ENCODE measurements around the gene ANKRD6. TPM values are rescaled to one million over a fixed set of nuclear protein-coding genes. Genes with fewer than 3 reads are reported as not detected.

Gene ANKRD6
- total RNA-seq, 1 experiment from 2014 or later = 5.6 TPM

- Histone ChIP-seq H3K4me3 (ENCODE audit: low read length) (no peak overlapping the region), H4K20me1 (ENCODE audit: low read length) (no peaks in the 10 kb centered on the region), H3K27ac (ENCODE audit: low read length) (no peak overlapping the region), H3K79me2 (ENCODE audit: low read length) (no peaks in the 10 kb centered on the region), H3K9ac (ENCODE audit: low read length) (no peak overlapping the region), H3K4me2 (ENCODE audit: low read length) (no peak overlapping the region), H3K27me3 (ENCODE audit: low read length) (peaks cover 51% of the 10 kb centered on the region), H3K9me3 (ENCODE audit: low read length) (no peaks in the 10 kb centered on the region), H3F3A (ENCODE audit: low read length, unreplicated experiment) (no peaks in the 10 kb centered on the region), H3K4me1 (ENCODE audit: insufficient read depth, low read length) (peaks cover 7% of the 10 kb centered on the region; the same call in 1 of the 2 replicates), H3K9me2 (replicated peaks; ENCODE audit: low read length) (no peaks in the 10 kb centered on the region), H3K36me3 (ENCODE audit: low read depth, low read length) (no peaks in the 10 kb centered on the region), H2AFZ (ENCODE audit: low read length) (no peak overlapping the region)
- ChIA-PET POLR2A (ENCODE audit: unreplicated experiment) (no interaction called here), CTCF (no interaction called here)
- TF ChIP-seq CTCF (conservative IDR thresholded peaks at IDR 0.05; ENCODE audit: low read depth, low read length) (no peak), EZH2 (IDR thresholded peaks at IDR 0.05; ENCODE audit: low read length, unreplicated experiment) (no peak)
- ATAC-seq (no peak), DNase-seq (no peak)
- intact Hi-C loops (cut with micrococcal nuclease) = no loop called here
- BruUV-seq (replicated peaks) = no TSS peak
Observed at GRCh38 chr6:89409461-89410035, 23.4 kb upstream of the ANKRD6 start.

- no peaks in the 10 kb centered on the region for H3F3A ChIP-seq (ENCODE audit: low read length, unreplicated experiment)
- no peak for ATAC-seq
- ChIA-PET CTCF (no interaction called here), POLR2A (ENCODE audit: unreplicated experiment) (no interaction called here)
- TF ChIP-seq EZH2 (IDR thresholded peaks at IDR 0.05; ENCODE audit: low read length, unreplicated experiment) (no peak), EZH2phosphoT487 (IDR thresholded peaks at IDR 0.05; ENCODE audit: borderline replicate concordance, low read length) (no peak), CTCF (conservative IDR thresholded peaks at IDR 0.05; ENCODE audit: low read depth, low read length) (no peak)
- no peaks in the 10 kb centered on the region for H3K9me2 ChIP-seq (replicated peaks; ENCODE audit: low read length)
- BruUV-seq (replicated peaks) = no TSS peak
- no peak overlapping the region for H3K9ac ChIP-seq (ENCODE audit: low read length)
- no peak for DNase-seq
- peaks cover 7% of the 10 kb centered on the region; the same call in 1 of the 2 replicates for H3K4me1 ChIP-seq (ENCODE audit: insufficient read depth, low read length)
- H3K9me3 ChIP-seq (ENCODE audit: low read length) = no peaks in the 10 kb centered on the region
- no peak overlapping the region for H3K4me3 ChIP-seq (ENCODE audit: low read length)
- peaks cover 53% of the 10 kb centered on the region for H3K27me3 ChIP-seq (ENCODE audit: low read length)
- H3K79me2 ChIP-seq (ENCODE audit: low read length) = no peaks in the 10 kb centered on the region
- H3K4me2 ChIP-seq (ENCODE audit: low read length) = no peak overlapping the region
- no peaks in the 10 kb centered on the region for H4K20me1 ChIP-seq (ENCODE audit: low read length)
- H2AFZ ChIP-seq (ENCODE audit: low read length) = no peak overlapping the region
- no peak overlapping the region for H3K27ac ChIP-seq (ENCODE audit: low read length)
- intact Hi-C loops (cut with micrococcal nuclease) = no loop called here
- H3K36me3 ChIP-seq (ENCODE audit: low read depth, low read length) = no peaks in the 10 kb centered on the region
Observed at GRCh38 chr6:89410231-89410761, 22.7 kb upstream of the ANKRD6 start.

GRCh38 chr6:89410788-89411144, 22.2 kb upstream of the ANKRD6 start:
- Histone ChIP-seq H3K27me3 (ENCODE audit: low read length) (peaks cover 54% of the 10 kb centered on the region), H3K79me2 (ENCODE audit: low read length) (no peaks in the 10 kb centered on the region), H3K9me3 (ENCODE audit: low read length) (no peaks in the 10 kb centered on the region), H3K27ac (ENCODE audit: low read length) (no peak overlapping the region), H4K20me1 (ENCODE audit: low read length) (no peaks in the 10 kb centered on the region), H3K4me1 (ENCODE audit: insufficient read depth, low read length) (peaks cover 7% of the 10 kb centered on the region; the same call in 1 of the 2 replicates), H3K36me3 (ENCODE audit: low read depth, low read length) (no peaks in the 10 kb centered on the region), H3K4me3 (ENCODE audit: low read length) (peak overlapping the region; percentile 66; the same call in 1 of the 2 replicates), H3F3A (ENCODE audit: low read length, unreplicated experiment) (no peaks in the 10 kb centered on the region), H3K4me2 (ENCODE audit: low read length) (peak overlapping the region; percentile 87), H3K9ac (ENCODE audit: low read length) (no peak overlapping the region), H2AFZ (ENCODE audit: low read length) (no peak overlapping the region), H3K9me2 (replicated peaks; ENCODE audit: low read length) (no peaks in the 10 kb centered on the region)
- ChIA-PET CTCF (no interaction called here), POLR2A (ENCODE audit: unreplicated experiment) (no interaction called here)
- ATAC-seq (no peak), DNase-seq (no peak)
- no peak for TF ChIP-seq CTCF (conservative IDR thresholded peaks at IDR 0.05; ENCODE audit: low read depth, low read length)
- TF ChIP-seq EZH2 (IDR thresholded peaks at IDR 0.05; ENCODE audit: low read length, unreplicated experiment) = no peak
- TF ChIP-seq EZH2phosphoT487 (IDR thresholded peaks at IDR 0.05; ENCODE audit: borderline replicate concordance, low read length) = no peak
- intact Hi-C loops (cut with micrococcal nuclease) = no loop called here
- BruUV-seq (replicated peaks) = no TSS peak

Data from PC-3 (cell line).